Measurements from ENCODE around the gene ZNF318. TPM values are rescaled to one million over a fixed set of nuclear protein-coding genes. Genes with fewer than 3 reads are reported as not detected.

ZNF318 gene
- total RNA-seq, 2 experiments from 2014 or later, result 10.0 to 10.1 TPM

- DNase-seq, result no peak
- Mint-ChIP-seq H3K4me1 (peaks cover 21% of the 10 kb centered on the region), H3K4me3 (no peak overlapping the region), H3K9me3 (no peaks in the 10 kb centered on the region), H3K36me3 (peaks cover 3% of the 10 kb centered on the region), H3K27ac (no peak overlapping the region), H3K27me3 (no peaks in the 10 kb centered on the region)
Observed at GRCh38 chr6:43334466-43335095, 34.9 kb downstream of the ZNF318 start.

- no peak for DNase-seq
- Mint-ChIP-seq H3K36me3 (no peaks in the 10 kb centered on the region), H3K4me1 (peaks cover 12% of the 10 kb centered on the region), H3K27ac (no peak overlapping the region), H3K4me3 (no peak overlapping the region), H3K27me3 (no peaks in the 10 kb centered on the region), H3K9me3 (no peaks in the 10 kb centered on the region)
Observed at GRCh38 chr6:43331891-43332290, 37.6 kb downstream of the ZNF318 start.

GRCh38 chr6:43331470-43331869 is 38.0 kb downstream of the ZNF318 start:
- no peak overlapping the region for H3K4me3 Mint-ChIP-seq
- H3K27ac Mint-ChIP-seq, result no peak overlapping the region
- H3K27me3 Mint-ChIP-seq, result no peaks in the 10 kb centered on the region
- H3K36me3 Mint-ChIP-seq, result no peaks in the 10 kb centered on the region
- no peaks in the 10 kb centered on the region for H3K9me3 Mint-ChIP-seq
- H3K4me1 Mint-ChIP-seq, result peaks cover 12% of the 10 kb centered on the region
- no peak for DNase-seq

- no peak for DNase-seq
- Mint-ChIP-seq H3K4me3 (no peak overlapping the region), H3K27ac (no peak overlapping the region), H3K36me3 (no peaks in the 10 kb centered on the region), H3K4me1 (peaks cover 11% of the 10 kb centered on the region), H3K9me3 (no peaks in the 10 kb centered on the region), H3K27me3 (no peaks in the 10 kb centered on the region)
Observed at GRCh38 chr6:43328528-43328927, 40.9 kb downstream of the ZNF318 start.

GRCh38 chr6:43325876-43326275 is 43.6 kb downstream of the ZNF318 start:
- Mint-ChIP-seq H3K36me3 (no peaks in the 10 kb centered on the region), H3K27ac (no peak overlapping the region), H3K4me3 (no peak overlapping the region), H3K9me3 (no peaks in the 10 kb centered on the region), H3K4me1 (peaks cover under 1% of the 10 kb centered on the region), H3K27me3 (no peaks in the 10 kb centered on the region)
- no peak for DNase-seq

DNA sequence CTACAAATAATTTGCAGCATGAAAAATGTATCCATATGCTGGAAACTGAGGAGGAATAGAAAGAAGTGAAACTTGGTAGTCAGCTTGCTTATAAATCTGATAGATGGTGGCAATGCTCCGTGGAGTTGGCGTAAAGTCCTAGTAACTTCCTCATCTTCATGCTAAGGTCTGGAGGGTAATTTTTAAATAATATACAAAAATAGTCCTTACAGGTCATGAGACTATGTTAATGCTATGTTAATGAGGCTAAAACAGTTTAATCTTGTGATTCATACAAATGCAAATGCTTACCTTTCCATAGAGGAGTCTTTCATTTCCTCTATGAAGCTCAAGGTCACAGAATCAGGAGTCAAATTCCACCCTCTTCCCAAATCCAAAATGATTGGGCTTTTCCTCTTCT is 51.4 kb downstream of the ZNF318 start:
- no peak for DNase-seq
- no peak overlapping the region for H3K4me3 Mint-ChIP-seq
- H3K4me1 Mint-ChIP-seq, result no peaks in the 10 kb centered on the region
- no peaks in the 10 kb centered on the region for H3K36me3 Mint-ChIP-seq
- H3K27me3 Mint-ChIP-seq, result no peaks in the 10 kb centered on the region
- H3K27ac Mint-ChIP-seq, result peak overlapping the region; percentile 44
- no peaks in the 10 kb centered on the region for H3K9me3 Mint-ChIP-seq

DNA sequence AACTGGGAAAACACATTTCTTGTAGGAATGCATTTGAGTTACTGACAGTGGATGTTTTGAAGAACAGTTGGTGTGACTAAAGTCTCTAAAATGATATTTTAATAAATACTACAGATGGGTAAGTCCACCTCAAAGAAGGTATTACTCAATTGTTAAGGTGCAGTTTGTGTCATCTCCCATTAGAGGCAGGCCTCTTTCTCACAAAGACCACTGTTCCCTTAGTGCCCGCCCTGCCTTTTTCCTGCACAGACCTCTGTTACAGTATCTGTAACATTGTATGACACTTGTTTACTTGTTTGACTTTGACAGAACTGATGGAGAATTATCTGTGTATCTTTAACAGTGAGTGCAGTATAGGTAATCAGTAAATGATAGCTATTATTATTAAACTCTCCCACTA is 55.6 kb downstream of the ZNF318 start:
- Mint-ChIP-seq H3K4me3 (no peak overlapping the region), H3K27ac (no peak overlapping the region), H3K27me3 (peaks cover 2% of the 10 kb centered on the region), H3K9me3 (no peaks in the 10 kb centered on the region), H3K4me1 (peaks cover 10% of the 10 kb centered on the region), H3K36me3 (no peaks in the 10 kb centered on the region)
- no peak for DNase-seq

DNA sequence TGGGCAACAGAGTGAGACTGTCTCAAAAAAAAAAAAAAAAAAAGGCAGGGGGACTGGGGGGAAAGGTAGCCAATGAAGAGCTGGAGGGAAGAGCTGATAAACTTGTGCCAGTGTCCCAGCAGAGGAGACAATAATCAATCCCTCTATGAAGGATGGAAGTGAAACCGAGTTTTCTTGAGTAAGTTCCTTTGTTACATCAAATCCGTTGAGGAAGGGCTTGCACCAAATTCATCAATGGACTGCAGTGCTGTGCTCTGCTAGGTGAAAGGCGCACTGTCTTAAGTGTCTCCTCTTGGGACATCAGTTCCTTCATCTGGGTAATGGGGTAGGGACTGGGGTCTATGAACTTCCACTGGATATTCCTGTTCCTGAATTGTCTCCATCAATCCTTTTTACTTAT is 57.8 kb downstream of the ZNF318 start:
- Mint-ChIP-seq H3K27ac (no peak overlapping the region), H3K36me3 (no peaks in the 10 kb centered on the region), H3K9me3 (no peaks in the 10 kb centered on the region), H3K27me3 (peaks cover 5% of the 10 kb centered on the region), H3K4me3 (no peak overlapping the region), H3K4me1 (peaks cover 12% of the 10 kb centered on the region)
- DNase-seq, result no peak

DNA sequence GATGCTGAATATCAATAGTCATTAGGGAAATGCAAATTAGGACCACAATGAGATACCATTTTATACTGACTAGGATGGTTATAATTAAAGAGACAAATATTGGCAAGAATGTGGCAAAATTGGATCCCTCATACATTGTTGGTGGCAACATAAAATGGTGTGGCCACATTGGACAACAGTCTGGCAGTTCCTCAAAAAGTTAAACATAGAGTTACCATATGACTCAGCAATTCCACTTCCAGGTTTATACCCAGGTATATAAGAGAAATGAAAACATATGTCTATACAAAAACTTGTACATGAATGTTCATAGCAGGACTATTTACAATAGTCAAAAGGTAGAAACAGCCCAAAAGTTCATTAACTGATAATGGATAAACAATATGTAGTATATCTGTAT is 58.8 kb downstream of the ZNF318 start:
- H3K4me1 Mint-ChIP-seq, result peaks cover 12% of the 10 kb centered on the region
- H3K36me3 Mint-ChIP-seq, result no peaks in the 10 kb centered on the region
- DNase-seq, result no peak
- no peaks in the 10 kb centered on the region for H3K9me3 Mint-ChIP-seq
- H3K4me3 Mint-ChIP-seq, result no peak overlapping the region
- no peak overlapping the region for H3K27ac Mint-ChIP-seq
- peaks cover 5% of the 10 kb centered on the region for H3K27me3 Mint-ChIP-seq

DNA sequence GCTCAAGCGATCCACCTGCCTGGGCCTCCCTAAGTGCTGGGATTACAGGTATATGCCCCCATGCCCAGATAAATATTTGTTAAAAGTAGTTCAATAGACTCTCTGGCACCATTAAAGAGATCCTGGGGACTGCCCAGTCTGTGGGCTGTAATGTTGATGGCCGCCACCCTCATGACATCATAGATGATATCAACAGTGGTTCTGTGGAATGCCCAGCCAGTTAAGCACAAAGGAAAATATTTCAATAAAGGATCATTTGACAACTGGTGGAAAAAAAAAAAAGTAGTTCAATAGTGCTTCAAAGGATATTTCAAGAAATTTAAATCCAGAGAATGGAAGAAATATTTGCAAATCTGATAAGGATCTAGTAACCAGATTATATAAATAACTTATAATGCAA is 59.3 kb downstream of the ZNF318 start:
- Mint-ChIP-seq H3K27me3 (peaks cover 5% of the 10 kb centered on the region), H3K4me3 (no peak overlapping the region), H3K4me1 (peaks cover 12% of the 10 kb centered on the region), H3K27ac (no peak overlapping the region), H3K36me3 (no peaks in the 10 kb centered on the region), H3K9me3 (no peaks in the 10 kb centered on the region)
- DNase-seq, result no peak

DNA sequence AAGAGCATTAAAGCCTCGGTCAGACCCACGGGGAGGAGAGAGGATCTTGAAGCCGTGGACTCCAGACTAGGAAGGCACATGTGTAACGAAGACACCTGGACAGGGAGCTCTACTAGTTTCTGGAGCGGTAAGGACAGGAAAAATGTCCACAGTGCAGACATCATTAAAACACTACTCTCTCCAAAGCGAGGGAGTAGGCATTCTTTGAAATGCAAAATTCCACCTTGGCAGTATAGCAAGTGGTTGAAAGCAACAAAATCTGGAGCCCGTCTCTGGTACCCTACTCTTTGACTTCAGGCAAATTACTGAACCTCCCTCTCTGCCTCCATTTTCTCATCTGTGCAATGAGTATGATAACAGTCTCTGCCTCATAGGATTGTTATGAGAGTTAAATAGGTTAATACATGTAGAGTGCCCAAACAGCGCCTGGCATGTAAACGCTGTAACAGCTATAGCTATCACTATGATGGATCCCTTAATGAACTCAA is 60.4 kb downstream of the ZNF318 start:
- no peaks in the 10 kb centered on the region for H3K9me3 Mint-ChIP-seq
- peak overlapping the region; percentile 25 for H3K27ac Mint-ChIP-seq
- no peaks in the 10 kb centered on the region for H3K36me3 Mint-ChIP-seq
- no peak for DNase-seq
- peaks cover 5% of the 10 kb centered on the region for H3K27me3 Mint-ChIP-seq
- H3K4me1 Mint-ChIP-seq, result peaks cover 12% of the 10 kb centered on the region
- H3K4me3 Mint-ChIP-seq, result peak overlapping the region; percentile 81

DNA sequence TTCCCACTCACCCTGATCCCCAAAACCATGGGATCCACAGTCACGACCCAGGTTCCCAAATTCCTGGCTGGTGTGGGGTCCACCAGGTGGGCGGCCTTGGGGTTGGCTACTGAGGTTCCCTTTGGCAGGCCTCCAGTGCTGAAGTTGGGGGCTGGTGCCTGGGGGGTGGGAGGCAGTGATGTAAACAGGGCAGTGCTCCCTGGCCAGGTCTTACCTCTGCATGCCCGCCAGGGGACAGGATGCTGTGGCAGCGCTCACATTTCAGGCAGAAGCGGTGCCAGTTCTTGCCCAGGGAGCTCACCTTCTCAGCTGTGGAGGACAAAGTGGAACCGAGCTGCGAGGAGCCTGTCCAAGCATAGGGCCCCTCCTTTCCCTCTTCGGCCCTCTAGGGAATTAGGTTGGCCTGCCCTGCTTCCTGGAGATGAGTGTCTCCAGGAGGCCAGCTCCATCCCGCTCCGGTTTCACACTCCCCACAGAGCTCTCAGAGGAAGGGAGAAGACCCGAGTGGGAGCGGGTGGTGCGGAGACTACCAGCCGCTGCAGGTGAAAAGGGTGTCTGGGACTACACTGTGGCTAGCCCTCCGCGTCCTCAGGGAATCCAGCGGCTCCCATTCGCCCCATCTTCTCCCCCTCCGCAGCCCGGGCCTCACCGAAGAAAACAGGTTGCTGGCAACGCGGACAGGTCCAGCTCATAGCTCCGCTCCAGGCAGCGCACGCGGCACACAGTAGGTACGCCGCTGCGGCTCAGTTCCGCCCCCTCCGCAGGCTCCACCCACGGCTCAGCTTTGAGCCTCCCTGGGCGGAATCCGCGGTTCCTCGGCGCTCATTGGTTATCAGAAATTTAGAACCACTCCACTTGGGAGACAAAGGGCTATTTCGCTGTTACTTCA is 61.1 kb downstream of the ZNF318 start, which contains the start of gene CRIP3:
Gene CRIP3 (minus strand): TSS at position 726 of the 889 bp plus-strand sequence. CDS start 34 bp downstream, at position 692.
- peak within 1 kb of the TSS; percentile 25 for H3K27ac Mint-ChIP-seq
- peak within 1 kb of the TSS; percentile 81 for H3K4me3 Mint-ChIP-seq
- peak; percentile 61 for DNase-seq
- peaks cover 5% of the 10 kb centered on the region for H3K27me3 Mint-ChIP-seq
- H3K36me3 Mint-ChIP-seq, result no peaks in the 10 kb centered on the region
- no peaks in the 10 kb centered on the region for H3K9me3 Mint-ChIP-seq
- peaks cover 12% of the 10 kb centered on the region for H3K4me1 Mint-ChIP-seq

- DNase-seq, result no peak
- H3K4me1 Mint-ChIP-seq, result peaks cover 12% of the 10 kb centered on the region
- peaks cover 5% of the 10 kb centered on the region for H3K27me3 Mint-ChIP-seq
- no peaks in the 10 kb centered on the region for H3K9me3 Mint-ChIP-seq
- no peak overlapping the region for H3K4me3 Mint-ChIP-seq
- no peaks in the 10 kb centered on the region for H3K36me3 Mint-ChIP-seq
- H3K27ac Mint-ChIP-seq, result no peak overlapping the region
Observed at GRCh38 chr6:43307451-43308100, 61.9 kb downstream of the ZNF318 start.

- Mint-ChIP-seq H3K4me3 (no peak overlapping the region), H3K36me3 (no peaks in the 10 kb centered on the region), H3K27ac (no peak overlapping the region), H3K27me3 (peaks cover 5% of the 10 kb centered on the region), H3K9me3 (no peaks in the 10 kb centered on the region), H3K4me1 (peaks cover 12% of the 10 kb centered on the region)
- no peak for DNase-seq
Observed at GRCh38 chr6:43306086-43306485, 63.4 kb downstream of the ZNF318 start.

DNA sequence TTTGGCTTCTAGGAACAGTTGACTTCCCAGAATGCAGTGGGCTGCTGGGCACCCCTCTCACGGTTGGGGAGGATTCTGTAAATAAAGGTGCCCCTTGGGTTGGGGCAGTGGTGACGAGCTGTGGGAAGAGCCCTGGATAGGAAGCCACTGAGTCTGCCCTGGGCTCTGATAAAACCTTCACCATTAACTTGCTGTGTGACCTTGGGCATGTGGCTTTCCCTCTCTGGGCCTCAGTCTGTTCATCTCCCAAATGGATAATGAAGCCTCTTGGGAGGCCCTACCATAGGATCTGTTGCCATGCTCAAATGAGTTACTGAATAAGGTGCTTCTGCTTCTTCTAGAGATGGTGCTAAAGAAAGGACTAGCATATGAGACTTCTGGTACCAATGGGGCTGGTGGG is 64.6 kb downstream of the ZNF318 start:
- Mint-ChIP-seq H3K27me3 (peaks cover 7% of the 10 kb centered on the region), H3K4me3 (no peak overlapping the region), H3K27ac (no peak overlapping the region), H3K9me3 (no peaks in the 10 kb centered on the region), H3K36me3 (no peaks in the 10 kb centered on the region), H3K4me1 (peaks cover 6% of the 10 kb centered on the region)
- no peak for DNase-seq

Measured in activated naive CD8-positive, alpha-beta T cell treated with anti-CD3 and anti-CD28 coated beads for 36 hours (primary cell).